GM21381 (cell line): ENCODE results near the gene PIH1D1.
A peak's percentile ranks its signal among the peaks of the same experiment; 100 is the strongest.

Experiments used
- ATAC-seq: cut with Tn5 transposase; IDR thresholded peaks from one replicate; pipeline ENCODE4 v1.9.1; 2021; ENCODE audit warnings: mild to moderate bottlenecking, moderate library complexity; ENCODE audit not compliant: unreplicated experiment

Gene PIH1D1

DNA sequence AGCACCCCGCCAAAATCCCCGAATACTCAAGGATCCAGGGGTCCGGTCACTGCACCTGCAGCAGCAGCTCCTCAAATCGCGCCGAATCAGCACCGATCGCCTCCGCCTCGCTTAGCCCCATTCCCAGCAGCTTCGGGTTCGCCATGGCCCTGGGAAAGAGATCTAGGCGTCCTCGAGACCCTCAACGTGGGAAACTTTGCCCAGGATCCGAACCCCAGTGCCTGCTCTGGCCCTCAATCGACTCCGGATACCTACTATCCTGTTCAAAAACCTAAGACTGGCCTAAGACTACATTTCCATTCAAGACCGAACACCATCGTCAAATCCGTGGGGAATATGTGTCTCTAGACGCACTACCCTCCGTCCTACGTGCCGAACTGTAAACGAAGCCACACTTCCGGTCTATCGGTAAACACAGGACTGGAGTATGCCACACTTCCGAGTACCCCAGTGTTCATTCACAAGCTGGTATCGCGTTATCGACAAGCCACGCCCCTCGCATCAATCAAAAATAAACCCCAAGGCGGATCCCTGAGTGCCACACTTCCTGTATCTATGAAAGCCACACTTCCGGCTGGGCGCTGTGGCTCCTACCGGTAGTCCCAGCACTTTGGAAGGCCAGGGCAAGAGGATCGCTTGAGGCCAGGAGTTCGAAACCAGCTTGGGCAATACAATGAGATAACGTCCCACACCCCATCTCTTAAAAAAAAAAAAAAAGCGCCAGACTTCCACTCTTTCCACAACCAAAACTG lies at the start of gene PIH1D1:
TSS of gene PIH1D1 (minus strand) at position 385 of the 752 bp plus-strand sequence. CDS start at position 145, 240 bp downstream.
- ATAC-seq: peak; percentile 54

DNA sequence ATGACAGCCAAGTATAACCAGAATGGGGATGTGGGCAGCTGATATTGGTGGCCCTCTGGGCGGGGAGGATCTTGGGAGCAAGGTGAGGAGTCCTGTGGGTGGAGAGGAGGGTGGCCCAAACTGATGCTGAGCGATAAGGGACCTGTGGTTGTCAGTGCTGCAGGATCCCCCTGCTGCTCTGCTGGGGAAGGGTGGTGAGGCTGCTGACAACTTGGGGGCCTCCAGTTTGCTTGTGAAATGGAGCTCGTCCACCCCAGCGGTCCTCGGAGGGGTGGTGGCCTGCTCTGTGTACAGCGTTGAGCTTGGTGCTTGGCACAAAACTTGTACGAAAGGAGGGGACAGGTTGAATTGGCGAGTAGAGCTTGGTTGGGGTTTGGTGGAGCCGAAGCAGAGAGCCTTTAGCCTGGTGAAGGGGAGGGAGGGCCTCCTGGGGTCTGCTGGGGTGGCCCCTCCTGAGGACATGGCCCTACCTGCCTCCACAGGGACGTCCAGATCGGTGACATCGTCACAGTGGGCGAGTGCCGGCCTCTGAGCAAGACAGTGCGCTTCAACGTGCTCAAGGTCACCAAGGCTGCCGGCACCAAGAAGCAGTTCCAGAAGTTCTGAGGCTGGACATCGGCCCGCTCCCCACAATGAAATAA lies 47.5 kb upstream of the PIH1D1 start:
- ATAC-seq: no peak

- ATAC-seq: no peak
Measured at GRCh38 chr19:49498475-49498874, 46.9 kb upstream of the PIH1D1 start.

DNA sequence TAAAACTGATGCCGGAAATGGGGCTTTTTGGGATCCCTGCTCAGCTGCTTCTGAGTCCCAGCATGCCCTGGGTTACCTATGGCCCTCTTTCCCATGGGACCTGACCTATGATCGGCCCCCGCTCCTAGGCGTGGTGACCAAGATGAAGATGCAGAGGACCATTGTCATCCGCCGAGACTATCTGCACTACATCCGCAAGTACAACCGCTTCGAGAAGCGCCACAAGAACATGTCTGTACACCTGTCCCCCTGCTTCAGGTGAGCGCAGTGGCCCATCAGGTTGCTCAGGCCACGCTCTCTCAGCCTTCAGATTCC lies 46.1 kb upstream of the PIH1D1 start:
- ATAC-seq: no peak

GRCh38 chr19:49497047-49497788 lies 45.6 kb upstream of the PIH1D1 start:
- no peak for ATAC-seq

DNA sequence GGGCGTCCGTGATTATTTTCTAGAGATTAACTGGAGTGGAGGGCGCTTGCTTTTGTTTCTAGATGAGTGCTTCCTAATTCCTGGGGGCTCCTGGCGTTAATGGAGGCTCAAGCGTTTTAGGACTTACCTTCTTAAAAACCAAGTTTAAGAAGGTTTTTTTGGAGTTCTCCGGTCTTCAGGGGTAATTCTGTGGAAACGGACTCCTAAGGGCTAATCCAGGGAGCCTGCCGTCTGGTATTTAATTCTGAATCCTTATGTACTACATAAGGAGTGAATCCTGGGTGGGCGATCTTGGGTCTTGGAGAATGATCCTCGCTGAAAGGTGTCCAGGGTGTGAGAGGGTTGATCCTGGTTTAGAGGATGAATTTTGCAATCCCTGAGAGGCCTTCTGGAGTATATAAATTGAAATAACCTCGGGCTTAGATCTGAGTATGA lies 45.0 kb upstream of the PIH1D1 start:
- no peak for ATAC-seq

DNA sequence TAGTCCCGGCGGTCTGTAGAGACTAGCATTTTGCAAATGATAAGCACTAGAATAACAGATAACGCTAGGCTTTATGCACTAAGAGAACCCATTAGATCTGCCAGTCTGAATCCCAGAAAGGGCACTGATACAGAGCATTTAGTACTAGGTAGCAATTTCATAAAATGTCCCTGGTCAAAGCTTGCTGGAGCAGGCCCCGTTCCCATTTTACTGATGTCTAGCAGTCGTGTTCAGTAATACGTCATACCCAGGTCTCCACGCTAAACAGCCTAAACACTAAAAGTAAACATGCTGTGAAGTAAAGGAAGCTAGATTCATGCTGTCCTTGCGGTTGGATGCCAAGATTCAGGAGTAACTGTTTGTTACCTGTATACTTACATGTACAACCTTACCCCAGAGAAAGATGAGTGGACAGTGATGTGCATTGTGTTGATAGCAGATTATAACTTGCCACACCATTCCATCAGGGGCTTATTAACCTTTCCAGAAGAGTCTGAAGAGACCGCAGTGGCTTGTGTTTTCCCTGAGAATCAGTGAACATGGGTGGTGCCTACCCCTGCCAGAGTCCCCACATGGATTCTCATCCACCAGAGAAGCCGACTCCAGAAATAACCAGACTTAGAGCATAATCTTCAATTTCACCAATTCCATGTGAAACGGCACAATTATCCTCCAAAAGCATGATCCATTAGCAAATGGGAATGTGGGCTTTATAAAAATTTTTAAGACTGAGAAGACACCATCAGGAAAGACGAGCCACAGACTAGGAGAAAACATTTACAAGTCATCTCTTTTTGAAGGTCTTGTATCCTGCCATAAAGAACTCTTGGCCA lies 41.2 kb upstream of the PIH1D1 start:
- ATAC-seq: no peak

DNA sequence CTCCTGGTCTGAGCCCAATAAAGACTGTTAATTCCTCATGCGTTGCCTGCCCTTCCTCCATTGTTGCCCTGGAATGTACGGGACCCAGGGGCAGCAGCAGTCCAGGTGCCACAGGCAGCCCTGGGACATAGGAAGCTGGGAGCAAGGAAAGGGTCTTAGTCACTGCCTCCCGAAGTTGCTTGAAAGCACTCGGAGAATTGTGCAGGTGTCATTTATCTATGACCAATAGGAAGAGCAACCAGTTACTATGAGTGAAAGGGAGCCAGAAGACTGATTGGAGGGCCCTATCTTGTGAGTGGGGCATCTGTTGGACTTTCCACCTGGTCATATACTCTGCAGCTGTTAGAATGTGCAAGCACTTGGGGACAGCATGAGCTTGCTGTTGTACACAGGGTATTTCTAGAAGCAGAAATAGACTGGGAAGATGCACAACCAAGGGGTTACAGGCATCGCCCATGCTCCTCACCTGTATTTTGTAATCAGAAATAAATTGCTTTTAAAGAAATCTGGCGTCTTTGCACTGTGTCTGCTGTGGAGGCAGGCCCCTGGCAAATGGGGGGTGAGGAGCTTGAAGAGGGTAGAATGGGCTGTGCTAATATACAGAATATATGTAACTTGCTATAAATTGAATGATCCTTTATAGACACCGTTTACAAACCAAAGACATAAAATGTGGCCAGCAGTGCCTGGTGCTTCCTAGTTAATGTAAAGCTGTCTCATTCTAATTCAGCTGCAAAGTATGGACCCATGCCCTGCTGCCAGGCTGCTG lies 40.4 kb upstream of the PIH1D1 start:
- ATAC-seq: no peak

DNA sequence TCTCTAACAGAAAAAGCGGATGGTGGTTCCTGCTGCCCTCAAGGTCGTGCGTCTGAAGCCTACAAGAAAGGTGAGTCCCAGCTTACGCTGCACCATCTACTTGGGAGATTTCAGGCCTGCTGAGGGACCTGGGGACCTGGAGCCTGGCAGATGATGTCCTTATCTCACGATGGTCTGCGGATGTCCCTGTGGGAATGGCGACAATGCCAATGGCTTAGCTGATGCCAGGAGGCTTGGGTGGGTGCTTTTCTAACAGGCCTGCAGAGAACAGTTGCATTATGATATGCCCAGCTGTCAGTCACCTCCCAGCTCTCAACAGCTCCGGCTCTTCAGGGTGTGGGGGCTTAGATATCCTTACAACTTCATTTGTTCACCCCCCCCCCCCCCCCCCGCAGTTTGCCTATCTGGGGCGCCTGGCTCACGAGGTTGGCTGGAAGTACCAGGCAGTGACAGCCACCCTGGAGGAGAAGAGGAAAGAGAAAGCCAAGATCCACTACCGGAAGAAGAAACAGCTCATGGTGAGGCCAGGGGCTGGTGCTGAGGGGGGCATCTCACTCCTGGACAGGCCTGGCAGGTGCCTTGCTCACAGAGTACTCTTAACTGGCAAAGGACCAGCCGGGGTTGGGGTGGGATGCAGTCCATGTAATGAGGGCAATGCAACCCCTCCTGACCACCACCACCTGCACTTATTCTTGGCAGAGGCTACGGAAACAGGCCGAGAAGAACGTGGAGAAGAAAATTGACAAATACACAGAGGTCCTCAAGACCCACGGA lies 39.6 kb upstream of the PIH1D1 start:
- no peak for ATAC-seq

GRCh38 chr19:49490287-49491029 lies 38.8 kb upstream of the PIH1D1 start:
- no peak for ATAC-seq

DNA sequence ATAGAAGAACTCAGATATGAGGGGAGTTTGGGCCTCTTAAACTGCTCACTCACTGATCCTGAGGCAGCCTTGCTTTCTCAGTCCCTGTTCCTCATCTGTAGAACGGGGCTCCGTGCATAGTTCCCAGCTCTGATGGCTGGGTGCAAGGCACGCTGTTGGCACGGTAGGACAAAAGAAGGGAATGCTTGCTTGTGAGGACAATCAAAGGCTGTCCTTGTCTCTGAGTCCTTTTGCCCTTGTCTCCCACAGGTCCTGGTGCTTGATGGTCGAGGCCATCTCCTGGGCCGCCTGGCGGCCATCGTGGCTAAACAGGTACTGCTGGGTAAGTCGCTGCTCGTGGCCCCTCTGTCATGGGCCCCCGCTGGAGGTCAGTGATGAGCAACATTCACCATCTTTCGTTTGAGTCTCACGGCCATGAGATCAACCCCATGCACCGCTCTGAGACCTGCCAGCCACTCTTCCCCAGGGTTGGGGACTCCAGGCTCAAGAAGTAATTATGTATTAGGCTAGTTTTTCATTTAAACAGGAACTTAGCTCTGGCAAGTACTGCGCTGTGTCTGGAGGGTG lies 38.1 kb upstream of the PIH1D1 start:
- ATAC-seq: no peak

- no peak for ATAC-seq
Measured at GRCh38 chr19:49488863-49489537, 37.4 kb upstream of the PIH1D1 start.

DNA sequence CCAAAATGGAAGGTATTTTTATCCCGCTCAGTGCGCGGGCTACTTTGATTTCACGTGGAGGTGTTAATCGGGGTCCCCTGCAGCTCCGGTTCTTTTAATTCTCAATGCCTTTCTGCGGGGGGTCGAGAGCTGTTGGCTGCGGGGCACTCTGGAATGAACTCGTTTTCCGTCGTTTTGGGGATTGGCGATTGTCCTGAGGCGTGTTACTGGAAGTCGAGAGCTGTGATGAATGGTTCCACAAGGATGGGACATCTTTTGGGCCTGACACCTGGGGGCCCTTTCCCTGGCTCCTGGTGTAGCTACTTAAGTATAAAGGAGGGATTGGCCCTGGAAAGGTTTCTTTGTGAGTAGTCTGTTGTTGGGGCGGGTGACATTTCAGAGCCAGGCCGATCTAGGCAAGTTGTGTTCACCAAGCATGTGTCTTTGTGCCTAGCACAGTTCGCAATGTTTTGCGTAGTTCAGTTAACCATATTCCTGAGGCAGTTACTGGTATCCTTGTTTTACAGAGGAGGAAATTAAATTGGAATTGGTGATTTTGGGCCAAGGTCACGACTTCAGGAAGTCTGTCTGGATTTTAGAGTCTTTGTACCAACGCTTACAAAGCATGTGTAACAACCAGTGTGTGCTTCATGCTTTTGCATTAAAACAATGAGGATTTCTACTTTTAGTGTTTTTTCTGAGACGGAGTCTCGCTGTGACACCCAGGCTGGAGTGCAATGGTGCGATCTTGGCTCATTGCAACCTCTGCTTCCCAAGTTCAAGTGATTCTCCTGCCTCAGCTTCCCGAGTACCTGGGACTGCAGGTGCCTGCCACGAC lies 36.6 kb upstream of the PIH1D1 start:
- ATAC-seq: no peak

DNA sequence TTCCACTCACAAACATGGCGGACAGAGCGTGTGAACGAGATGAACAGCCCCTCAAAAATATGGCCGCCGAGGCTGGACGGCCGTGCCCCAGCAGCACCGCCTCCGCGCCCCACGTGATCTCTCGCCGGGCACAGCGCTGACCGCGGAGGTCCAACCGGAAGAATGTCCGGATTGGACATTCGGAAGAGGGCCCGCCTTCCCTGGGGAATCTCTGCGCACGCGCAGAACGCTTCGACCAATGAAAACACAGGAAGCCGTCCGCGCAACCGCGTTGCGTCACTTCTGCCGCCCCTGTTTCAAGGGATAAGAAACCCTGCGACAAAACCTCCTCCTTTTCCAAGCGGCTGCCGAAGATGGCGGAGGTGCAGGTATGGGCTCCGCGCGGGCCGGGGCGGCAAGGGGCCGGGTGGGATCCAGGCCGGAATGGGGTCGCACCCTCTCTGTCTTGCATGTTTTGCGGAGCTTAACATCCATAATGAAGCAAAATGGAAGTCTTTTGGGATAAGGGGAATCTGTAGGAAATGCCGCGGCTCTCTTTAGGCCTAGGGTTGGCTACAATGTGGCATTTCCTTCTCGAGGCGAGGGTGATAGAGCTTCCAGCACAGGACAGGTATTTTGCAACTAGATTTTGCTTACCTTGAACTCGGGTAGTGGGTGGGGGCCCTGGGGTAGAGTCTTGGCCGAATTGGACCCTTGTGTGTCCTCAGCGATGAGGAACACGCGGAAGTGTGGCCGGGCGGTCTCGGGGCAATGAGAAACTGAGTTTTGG lies 35.8 kb upstream of the PIH1D1 start, which contains the start of gene RPL13A:
TSS of gene RPL13A (plus strand) at position 332 of the 769 bp plus-strand sequence. CDS start at position 354, 22 bp downstream.
- ATAC-seq: peak; percentile 89

GRCh38 chr19:49486710-49487276 lies 35.2 kb upstream of the PIH1D1 start:
- no peak for ATAC-seq

GRCh38 chr19:49486232-49486631 lies 34.6 kb upstream of the PIH1D1 start:
- no peak for ATAC-seq
